ENCODE results near the gene CLIP1. TPM values are rescaled to one million over a fixed set of nuclear protein-coding genes. Genes with fewer than 3 reads are reported as not detected.

CLIP1 gene
- total and polyA plus RNA-seq, 2 of the 4 experiments (the other 2 are of a cell fraction) = 38.0 to 54.8 TPM

GRCh38 chr12:122413516-122414404, 8.7 kb downstream of the CLIP1 start:
- BruUV-seq (replicated peaks) = no TSS peak
- H3K4me3 ChIP-seq (ENCODE audit: insufficient read depth, low read depth, low read length) = no peak overlapping the region
- no CpG with 5 or more reads among the region's 5 CpGs for WGBS, 2 experiments (ENCODE audit: extremely low coverage in 2 of 2, insufficient read length in 1 of 2)
- H3K4ac ChIP-seq (ENCODE audit: low read depth, low read length) = no peak overlapping the region
- TF ChIP-seq NFE2L2 (IDR thresholded peaks at IDR 0.05; ENCODE audit: low read depth, low read length) = no peak
- H3K4me2 ChIP-seq (ENCODE audit: low read depth, low read length) = no peak overlapping the region
- no peak overlapping the region for H3K14ac ChIP-seq (replicated peaks; ENCODE audit: low read depth, low read length)
- H2BK15ac ChIP-seq (ENCODE audit: low read depth, low read length) = no peak overlapping the region
- peak; percentile 18; the same call in 1 of the 2 replicates for ATAC-seq (ENCODE audit: low read depth)
- H3K4me1 ChIP-seq (ENCODE audit: control insufficient read depth, insufficient read depth, low read length) = no peaks in the 10 kb centered on the region
- POLR2A ChIA-PET (ENCODE audit: unreplicated experiment) = no interaction called here
- 0 out of 2 replicates have a peak overlapping the region, but pooled peaks have one; percentile 31 for H3K23ac ChIP-seq (ENCODE audit: low read depth, low read length)
- dilution Hi-C loops (cut with HindIII; ENCODE audit: low sequenced_read_pairs, unreplicated experiment) (no loop called here), in situ Hi-C loops (cut with MboI; ENCODE audit: low sequenced_read_pairs) (no loop called here), intact Hi-C loops (cut with micrococcal nuclease) (no loop called here)
- no peak overlapping the region for H2BK5ac ChIP-seq (ENCODE audit: low read depth, low read length, poor library complexity, severe bottlenecking)
- no peak overlapping the region for H3K56ac ChIP-seq (ENCODE audit: extremely low read depth, insufficient read depth, low read length)
- H4K8ac ChIP-seq (ENCODE audit: low read depth in 2 of 2, low read length in 2 of 2) = no peak overlapping the region
- no peak for DNase-seq
- peaks cover 8% of the 10 kb centered on the region for H4K20me1 ChIP-seq (ENCODE audit: insufficient read depth, low read length)
- CTCF ChIA-PET = no interaction called here
- no peak overlapping the region for H3K9ac ChIP-seq (ENCODE audit: low read depth, low read length)
- H3K36me3 ChIP-seq (ENCODE audit: control insufficient read depth, insufficient read depth, low read length) = 0 out of 2 replicates have a peak, but pooled peaks cover 7% of the 10 kb centered on the region
- H3K27me3 ChIP-seq (ENCODE audit: control insufficient read depth, insufficient read depth, low read length) = no peaks in the 10 kb centered on the region
- no peaks in the 10 kb centered on the region for H3K9me3 ChIP-seq (ENCODE audit: control insufficient read depth, insufficient read depth, low read length)
- H2BK120ac ChIP-seq (ENCODE audit: low read depth, low read length) = no peak overlapping the region
- H2AFZ ChIP-seq (replicated peaks; ENCODE audit: low read length, poor library complexity) = no peak overlapping the region
- H3K79me1 ChIP-seq (ENCODE audit: low read depth in 1 of 2, low read length in 2 of 2) = peaks cover 19 to 77% of the 10 kb centered on the region in 2 experiments
- no peak overlapping the region for H2AK5ac ChIP-seq (ENCODE audit: low read depth, low read length)
- no peak overlapping the region for H3K18ac ChIP-seq (ENCODE audit: low read depth, low read length)
- H4K5ac ChIP-seq (ENCODE audit: low read depth, low read length) = no peak overlapping the region
- peaks cover 3% of the 10 kb centered on the region; the same call in 1 of the 2 replicates for H3K9me1 ChIP-seq (ENCODE audit: insufficient read depth, low read length)
- no peak overlapping the region for H3K27ac ChIP-seq (ENCODE audit: insufficient read depth, low read length)
- H2AK9ac ChIP-seq (replicated peaks; ENCODE audit: low read depth, low read length, poor library complexity) = no peak overlapping the region
- H2BK20ac ChIP-seq (ENCODE audit: low read depth, low read length) = no peak overlapping the region
- no peak overlapping the region for H4K91ac ChIP-seq (ENCODE audit: insufficient read depth, low read depth, low read length)

Measured in IMR-90 (cell line).